Peyer's patch (tissue), 4 donors: ENCODE data around the gene CSMD2.

Source experiments
- POLR2A ChIP-seq, 2 donors: fragments of 450-650 bp; IDR thresholded peaks; one replicate each; pipeline ENCODE4 v1.5.1; 2017; ENCODE audit warnings: antibody characterized with exemption in 2 of 2, mild to moderate bottlenecking in 2 of 2, moderate library complexity in 2 of 2
- TF ChIP-seq, protein P1 (sequence below), 6 experiments: fragments of 450-650 bp in 4 of 6; fragments of 200-600 bp in 2 of 6; sonication (generic) in 1 of 6; IDR thresholded peaks; one replicate each; pipeline ENCODE4 v1.5.1; 2017 to 2019; ENCODE audit warnings: antibody characterized with exemption in 6 of 6, mild to moderate bottlenecking in 3 of 6, moderate library complexity in 1 of 6

DNA sequence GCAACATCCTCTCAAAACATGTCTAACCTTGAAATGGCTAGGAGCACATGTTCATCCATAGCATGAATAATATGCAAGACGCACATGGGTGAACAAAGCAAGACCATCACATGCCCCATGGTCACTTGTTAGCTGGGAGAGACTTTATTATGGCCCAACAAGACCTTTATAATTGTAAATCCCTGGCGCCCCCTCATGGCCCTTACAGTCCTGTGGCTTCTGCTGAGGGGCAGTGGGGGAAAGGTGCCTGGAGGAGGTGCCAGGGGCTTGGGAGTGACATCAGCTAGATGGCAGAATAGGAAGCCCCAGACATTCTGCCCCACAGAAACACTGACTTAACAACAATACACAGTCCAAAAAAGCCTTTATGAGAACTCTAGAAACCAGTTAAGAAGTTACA, 51.7 kb downstream of the CSMD2 start:
- TF ChIP-seq, protein P1, sequence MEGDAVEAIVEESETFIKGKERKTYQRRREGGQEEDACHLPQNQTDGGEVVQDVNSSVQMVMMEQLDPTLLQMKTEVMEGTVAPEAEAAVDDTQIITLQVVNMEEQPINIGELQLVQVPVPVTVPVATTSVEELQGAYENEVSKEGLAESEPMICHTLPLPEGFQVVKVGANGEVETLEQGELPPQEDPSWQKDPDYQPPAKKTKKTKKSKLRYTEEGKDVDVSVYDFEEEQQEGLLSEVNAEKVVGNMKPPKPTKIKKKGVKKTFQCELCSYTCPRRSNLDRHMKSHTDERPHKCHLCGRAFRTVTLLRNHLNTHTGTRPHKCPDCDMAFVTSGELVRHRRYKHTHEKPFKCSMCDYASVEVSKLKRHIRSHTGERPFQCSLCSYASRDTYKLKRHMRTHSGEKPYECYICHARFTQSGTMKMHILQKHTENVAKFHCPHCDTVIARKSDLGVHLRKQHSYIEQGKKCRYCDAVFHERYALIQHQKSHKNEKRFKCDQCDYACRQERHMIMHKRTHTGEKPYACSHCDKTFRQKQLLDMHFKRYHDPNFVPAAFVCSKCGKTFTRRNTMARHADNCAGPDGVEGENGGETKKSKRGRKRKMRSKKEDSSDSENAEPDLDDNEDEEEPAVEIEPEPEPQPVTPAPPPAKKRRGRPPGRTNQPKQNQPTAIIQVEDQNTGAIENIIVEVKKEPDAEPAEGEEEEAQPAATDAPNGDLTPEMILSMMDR (IDR thresholded peaks at IDR 0.05) = no peak
- no peak for TF ChIP-seq POLR2A (IDR thresholded peaks at IDR 0.05)
